OCI-LY7 (cell line): ENCODE measurements around the gene IQSEC1. TPM values are rescaled to one million over a fixed set of nuclear protein-coding genes. Genes with fewer than 3 reads are reported as not detected.

Experiments
- BruUV-seq: library from RNA; stranded (reverse); fragments of 400-500 nt; replicated peaks from 2 replicates; lab custom pipeline; 2021; lab: Mats Ljungman, UMichigan
- CTCF ChIA-PET: fragments of 300-600 bp; sonication (Branson Sonifier 250); formaldehyde crosslinking; loops from one replicate; lab custom pipeline; 2022; ENCODE audit warnings: antibody characterized with exemption; ENCODE audit not compliant: unreplicated experiment; lab: Charles Lee
- POLR2A ChIA-PET: fragments of 300-600 bp; sonication (Branson Sonifier 250); formaldehyde crosslinking; loops from one replicate; lab custom pipeline; 2022; ENCODE audit warnings: antibody characterized with exemption; lab: Charles Lee
- DNase-seq: peaks from one replicate; pipeline ENCODE4 v3.0.0-alpha.2; 2015; ENCODE audit warnings: low spot score
- H2AFZ ChIP-seq: fragments of 200-600 bp; sonication (generic), shearing (Covaris generic); 2 replicates; pipeline ENCODE4 v1.6.1; 2014; ENCODE audit warnings: mild to moderate bottlenecking, antibody characterized with exemption, low read length, moderate library complexity
- H3K27ac ChIP-seq: fragments of 200-600 bp; sonication (generic); 2 replicates; pipeline ENCODE4 v1.5.1; 2014; ENCODE audit warnings: mixed run types, low read depth, mild to moderate bottlenecking, moderate library complexity, low read length, inconsistent platforms; ENCODE audit not compliant: poor library complexity, severe bottlenecking
- H3K36me3 ChIP-seq: fragments of 200-600 bp; sonication (generic); 2 replicates; pipeline ENCODE4 v1.6.1; 2014; ENCODE audit warnings: mild to moderate bottlenecking, antibody characterized with exemption, low read length, moderate library complexity, mixed read lengths; ENCODE audit not compliant: insufficient read depth
- H3K4me1 ChIP-seq: fragments of 200-600 bp; sonication (generic); 2 replicates; pipeline ENCODE4 v1.5.1; 2014; ENCODE audit warnings: mild to moderate bottlenecking, low read length; ENCODE audit not compliant: insufficient read depth, poor library complexity, severe bottlenecking
- H3K4me2 ChIP-seq: fragments of 200-600 bp; sonication (generic); 2 replicates; pipeline ENCODE4 v1.6.1; 2014; ENCODE audit warnings: mild to moderate bottlenecking, low read length
- H3K4me3 ChIP-seq: fragments of 200-600 bp; sonication (generic); 2 replicates; pipeline ENCODE4 v1.5.1; 2014; ENCODE audit warnings: mild to moderate bottlenecking, low read depth, low read length; ENCODE audit not compliant: poor library complexity, severe bottlenecking
- H3K79me2 ChIP-seq: fragments of 200-600 bp; sonication (generic); 2 replicates; pipeline ENCODE4 v1.6.1; 2016; ENCODE audit warnings: low read depth, mild to moderate bottlenecking, low read length, moderate library complexity, mixed read lengths; ENCODE audit not compliant: insufficient read depth
- H3K9me2 ChIP-seq: fragments of 200-600 bp; sonication (generic); 2 replicates; pipeline ENCODE4 v1.6.1; 2016; ENCODE audit warnings: mild to moderate bottlenecking, low read length, mixed read lengths; ENCODE audit not compliant: insufficient read depth
- H3K9me3 ChIP-seq: fragments of 200-600 bp; sonication (generic); 2 replicates; pipeline ENCODE4 v1.6.1; 2014; ENCODE audit warnings: mild to moderate bottlenecking, mixed run types, low read length, mixed read lengths
- H4K20me1 ChIP-seq: fragments of 200-600 bp; sonication (generic); 2 replicates; pipeline ENCODE4 v1.6.1; 2014; ENCODE audit warnings: mild to moderate bottlenecking, antibody characterized with exemption, low read length, moderate library complexity, mixed read lengths; ENCODE audit not compliant: insufficient read depth
- CTCF ChIP-seq: fragments of 200-600 bp; sonication (generic); conservative IDR thresholded peaks from 2 replicates; pipeline ENCODE4 v1.5.1; 2014; ENCODE audit warnings: mild to moderate bottlenecking, antibody characterized with exemption, low read length, moderate library complexity, mixed read lengths
- EZH2phosphoT487 ChIP-seq: fragments of 200-600 bp; sonication (generic); IDR thresholded peaks from 2 replicates; pipeline ENCODE4 v1.6.1; 2018; ENCODE audit warnings: low read depth, borderline replicate concordance, mild to moderate bottlenecking, mixed run types, antibody characterized with exemption, low read length, moderate library complexity, mixed read lengths
- intact Hi-C: fragments of 100-400 bp; cut with micrococcal nuclease; formaldehyde crosslinking; loops from one replicate; pipeline ENCODE4 v1.10.0; 2022; ENCODE audit not compliant: unreplicated experiment
- total RNA-seq, 2 experiments: library from RNA; depleted of rRNA in 1 of 2; stranded (reverse); fragments of >200 nt in 1 of 2; shearing (Covaris generic) in 1 of 2; gene quantifications; 2 replicates each; pipeline ENCODE4 v1.2.3, GENCODE V29; 2014 to 2022

Gene IQSEC1
- total RNA-seq, 2 experiments from 2014 or later, result 25.2 to 70.1 TPM

- POLR2A ChIA-PET, result interaction anchor here (0.7 kb wide), 1 partner anchor 330 kb away, joined by 4 read pairs; no protein-coding TSS in a partner anchor
Observed at GRCh38 chr3:12957824-12958792, 115.1 kb downstream of the IQSEC1 start.

DNA sequence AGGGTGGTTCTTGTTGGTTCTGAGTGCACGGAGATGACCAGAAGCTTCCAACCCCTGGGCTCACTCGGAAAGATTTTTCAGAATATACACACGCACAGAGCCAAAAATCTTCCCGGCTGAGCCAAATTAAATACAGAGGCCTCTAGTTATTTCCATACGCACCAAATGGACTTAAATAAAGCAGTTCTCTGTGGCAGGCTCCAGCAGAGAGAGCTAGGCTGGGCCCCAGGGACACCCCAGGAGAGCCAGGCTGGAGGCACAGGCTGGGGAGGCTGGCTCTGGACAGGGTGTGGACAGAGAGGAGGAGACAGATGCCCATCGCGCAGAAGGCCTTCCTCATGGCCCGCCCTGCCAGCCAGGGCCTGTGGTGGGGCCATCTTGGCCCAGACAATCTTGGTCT is 115.9 kb downstream of the IQSEC1 start:
- Histone ChIP-seq H3K4me1 (peaks cover 34% of the 10 kb centered on the region), H3K36me3 (no peaks in the 10 kb centered on the region; the same call in 1 of the 2 replicates), H3K27ac (no peak overlapping the region), H2AFZ (no peak overlapping the region), H3K9me2 (no peaks in the 10 kb centered on the region), H3K79me2 (peaks cover 13% of the 10 kb centered on the region; the same call in 1 of the 2 replicates), H3K9me3 (no peaks in the 10 kb centered on the region), H3K4me3 (no peak overlapping the region), H4K20me1 (peaks cover 8% of the 10 kb centered on the region), H3K4me2 (no peak overlapping the region)
- no peak for TF ChIP-seq CTCF
- no peak for TF ChIP-seq EZH2phosphoT487
- ChIA-PET CTCF (no interaction called here), POLR2A (no interaction called here)
- DNase-seq, result no peak
- BruUV-seq, result no TSS peak
- intact Hi-C loops, result no loop called here

More at GRCh38 chr3:12957824-12958792, 115.1 kb downstream of the IQSEC1 start:
- no peaks in the 10 kb centered on the region for H3K9me2 ChIP-seq
- DNase-seq, result no peak
- H3K27ac ChIP-seq, result no peak overlapping the region
- no peak overlapping the region for H3K4me2 ChIP-seq
- H3K4me1 ChIP-seq, result peaks cover 38% of the 10 kb centered on the region
- CTCF ChIA-PET, result no interaction called here
- BruUV-seq, result no TSS peak
- intact Hi-C loops, result no loop called here
- no peak for TF ChIP-seq EZH2phosphoT487
- no peak for TF ChIP-seq CTCF
- H3K79me2 ChIP-seq, result peaks cover 17% of the 10 kb centered on the region; the same call in 1 of the 2 replicates
- H3K9me3 ChIP-seq, result no peaks in the 10 kb centered on the region
- H2AFZ ChIP-seq, result no peak overlapping the region
- no peak overlapping the region for H3K4me3 ChIP-seq
- H3K36me3 ChIP-seq, result peaks cover 6% of the 10 kb centered on the region; the same call in 1 of the 2 replicates
- peaks cover 13% of the 10 kb centered on the region for H4K20me1 ChIP-seq

GRCh38 chr3:12956316-12956660 is 116.9 kb downstream of the IQSEC1 start:
- CTCF ChIA-PET, result no interaction called here
- Histone ChIP-seq H4K20me1 (peaks cover 3% of the 10 kb centered on the region; the same call in 1 of the 2 replicates), H3K9me2 (no peaks in the 10 kb centered on the region), H2AFZ (no peak overlapping the region), H3K4me2 (no peak overlapping the region), H3K27ac (no peak overlapping the region), H3K4me1 (peaks cover 34% of the 10 kb centered on the region), H3K79me2 (peaks cover 8% of the 10 kb centered on the region; the same call in 1 of the 2 replicates), H3K4me3 (no peak overlapping the region), H3K9me3 (no peaks in the 10 kb centered on the region), H3K36me3 (no peaks in the 10 kb centered on the region)
- POLR2A ChIA-PET, result no interaction called here
- TF ChIP-seq CTCF (no peak), EZH2phosphoT487 (no peak)
- BruUV-seq, result no TSS peak
- no peak for DNase-seq
- intact Hi-C loops, result no loop called here
